ENCODE data around the gene PTOV1. TPM values are rescaled to one million over a fixed set of nuclear protein-coding genes. Genes with fewer than 3 reads are reported as not detected.
"Not testable (repeated sequence)": the region's sequence is repeated elsewhere in the genome, so short reads cannot be mapped to it uniquely, and the experiment has no call there.

The PTOV1 gene
- polyA plus RNA-seq, 1 experiment, result 37.6 TPM

DNA sequence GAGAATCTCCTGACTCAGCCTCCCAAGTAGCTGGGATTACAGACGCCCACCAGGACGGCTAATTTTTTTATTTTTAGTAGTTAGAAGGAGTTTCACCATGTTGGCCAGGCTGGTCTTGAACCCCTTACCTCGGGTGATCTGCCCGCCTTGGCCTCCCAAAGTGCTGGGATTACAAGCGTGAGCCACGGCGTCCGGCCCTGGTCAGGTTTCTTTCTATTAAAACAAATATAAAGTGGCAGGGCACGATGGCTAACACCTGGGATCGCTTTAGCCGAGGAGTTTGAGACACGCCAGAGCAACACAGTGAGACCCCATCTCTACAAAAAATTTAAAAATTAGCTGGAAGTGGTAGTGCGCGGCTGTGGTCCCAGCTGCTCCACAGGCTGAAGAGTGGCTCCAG, 34.4 kb upstream of the PTOV1 start:
- Histone ChIP-seq H3K27me3 (ENCODE audit: control insufficient read depth, insufficient read depth, low read length) (no peaks in the 10 kb centered on the region), H3K27ac (ENCODE audit: low read depth, low read length) (peak overlapping the region; percentile 32), H3K9me3 (ENCODE audit: control insufficient read depth, insufficient read depth, low read length) (no peaks in the 10 kb centered on the region; the same call in 1 of the 2 replicates), H3K4me3 (ENCODE audit: low read depth, low read length) (no peak overlapping the region; the same call in 1 of the 2 replicates)
- DNase-seq (ENCODE audit: low read depth, low spot score), result no peak
- TF ChIP-seq, protein P1, sequence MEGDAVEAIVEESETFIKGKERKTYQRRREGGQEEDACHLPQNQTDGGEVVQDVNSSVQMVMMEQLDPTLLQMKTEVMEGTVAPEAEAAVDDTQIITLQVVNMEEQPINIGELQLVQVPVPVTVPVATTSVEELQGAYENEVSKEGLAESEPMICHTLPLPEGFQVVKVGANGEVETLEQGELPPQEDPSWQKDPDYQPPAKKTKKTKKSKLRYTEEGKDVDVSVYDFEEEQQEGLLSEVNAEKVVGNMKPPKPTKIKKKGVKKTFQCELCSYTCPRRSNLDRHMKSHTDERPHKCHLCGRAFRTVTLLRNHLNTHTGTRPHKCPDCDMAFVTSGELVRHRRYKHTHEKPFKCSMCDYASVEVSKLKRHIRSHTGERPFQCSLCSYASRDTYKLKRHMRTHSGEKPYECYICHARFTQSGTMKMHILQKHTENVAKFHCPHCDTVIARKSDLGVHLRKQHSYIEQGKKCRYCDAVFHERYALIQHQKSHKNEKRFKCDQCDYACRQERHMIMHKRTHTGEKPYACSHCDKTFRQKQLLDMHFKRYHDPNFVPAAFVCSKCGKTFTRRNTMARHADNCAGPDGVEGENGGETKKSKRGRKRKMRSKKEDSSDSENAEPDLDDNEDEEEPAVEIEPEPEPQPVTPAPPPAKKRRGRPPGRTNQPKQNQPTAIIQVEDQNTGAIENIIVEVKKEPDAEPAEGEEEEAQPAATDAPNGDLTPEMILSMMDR (IDR thresholded peaks at IDR 0.05; ENCODE audit: low read depth, low read length), result no peak
- CTCF ChIA-PET, result no interaction called here
- POLR2A ChIA-PET, result no interaction called here

DNA sequence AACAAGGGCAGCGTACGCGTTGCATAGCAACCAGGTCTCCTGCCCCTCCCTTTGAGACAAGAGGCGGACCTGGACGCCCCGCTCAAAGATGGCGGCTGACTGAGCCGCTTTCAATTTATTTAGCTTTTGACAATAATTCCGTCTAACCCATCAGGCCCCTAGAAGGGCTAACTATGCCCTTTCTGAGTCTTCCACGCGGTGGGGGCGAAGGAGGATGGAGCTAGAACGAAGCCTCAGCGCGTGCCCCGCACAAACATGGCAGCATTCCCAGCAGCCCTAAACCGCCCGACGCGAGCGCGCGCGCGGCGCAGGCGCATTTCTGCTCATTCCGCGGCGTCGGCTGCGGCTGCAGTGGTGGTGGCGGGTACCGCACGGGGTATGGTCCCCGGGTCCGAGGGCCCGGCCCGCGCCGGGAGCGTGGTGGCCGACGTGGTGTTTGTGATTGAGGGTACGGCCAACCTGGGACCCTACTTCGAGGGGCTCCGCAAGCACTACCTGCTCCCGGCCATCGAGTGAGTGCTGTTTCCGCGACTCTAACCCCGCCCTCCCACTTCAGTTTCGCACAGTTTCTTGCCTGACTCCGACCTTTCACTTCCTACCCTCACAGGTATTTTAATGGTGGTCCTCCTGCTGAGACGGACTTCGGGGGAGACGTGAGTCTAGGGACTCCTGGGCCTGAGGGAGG, 32.9 kb upstream of the PTOV1 start, which contains the start of gene MED25:
Gene MED25 (plus strand): TSS at position 326 of the 685 bp plus-strand sequence. CDS start 53 bp downstream, at position 379.
- Histone ChIP-seq H3K9me3 (ENCODE audit: control insufficient read depth, insufficient read depth, low read length) (no peaks in the 10 kb centered on the region; the same call in 1 of the 2 replicates), H3K27ac (ENCODE audit: low read depth, low read length) (peak within 1 kb of the TSS; percentile 94), H3K4me3 (ENCODE audit: low read depth, low read length) (peak within 1 kb of the TSS; percentile 99), H3K27me3 (ENCODE audit: control insufficient read depth, insufficient read depth, low read length) (no peaks in the 10 kb centered on the region)
- ChIA-PET CTCF (interaction anchor here (0.5 to 0.6 kb wide), 2 partner anchors 306 to 907 kb away, joined by 3 to 4 read pairs; no protein-coding TSS in a partner anchor), POLR2A (interaction anchor here (1.1 kb wide), 1 partner anchor 59 kb away, joined by 4 read pairs; the partner anchor contains the start of genes AKT1S1 and TBC1D17)
- peak; percentile 55 for DNase-seq (ENCODE audit: low read depth, low spot score)
- TF ChIP-seq, protein P1 (IDR thresholded peaks at IDR 0.05; ENCODE audit: low read depth, low read length), result peak; percentile 27

DNA sequence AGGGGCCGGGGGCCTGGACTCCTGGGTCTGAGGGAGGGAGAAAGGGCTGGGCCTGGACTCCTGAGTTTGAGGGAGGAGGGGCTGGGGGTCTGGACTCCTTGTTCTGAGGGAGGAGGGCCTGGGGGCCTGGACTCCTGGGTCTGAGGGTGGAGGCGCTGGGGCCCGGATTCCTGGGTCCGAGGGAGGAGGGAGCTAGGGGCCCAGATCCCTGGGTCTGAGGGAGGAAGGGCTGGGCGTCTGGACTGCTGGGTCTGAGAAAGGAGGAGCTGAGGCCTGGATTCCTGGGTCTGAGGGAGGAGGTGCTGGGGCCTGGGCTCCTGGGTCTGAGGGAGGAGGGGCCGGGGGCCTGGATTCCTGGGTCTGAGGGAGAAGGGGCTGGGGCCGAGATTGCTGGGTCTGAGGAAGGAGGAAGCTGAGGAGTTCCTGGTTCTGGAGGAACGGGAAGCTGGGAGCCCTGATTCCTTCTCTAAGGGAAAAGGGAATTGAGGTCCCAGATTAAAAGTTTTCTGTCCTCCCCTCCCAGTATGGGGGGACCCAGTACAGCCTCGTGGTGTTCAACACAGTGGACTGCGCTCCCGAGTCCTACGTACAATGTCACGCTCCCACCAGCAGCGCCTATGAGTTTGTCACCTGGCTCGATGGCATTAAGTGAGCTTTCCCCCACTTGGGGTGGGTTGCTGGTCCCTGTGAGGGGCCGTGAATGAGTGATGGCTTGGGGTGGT, 32.1 kb upstream of the PTOV1 start:
- no peaks in the 10 kb centered on the region; the same call in 1 of the 2 replicates for H3K9me3 ChIP-seq (ENCODE audit: control insufficient read depth, insufficient read depth, low read length)
- H3K4me3 ChIP-seq (ENCODE audit: low read depth, low read length), result peak overlapping the region; percentile 99
- no peaks in the 10 kb centered on the region for H3K27me3 ChIP-seq (ENCODE audit: control insufficient read depth, insufficient read depth, low read length)
- no peak for DNase-seq (ENCODE audit: low read depth, low spot score)
- ChIA-PET POLR2A (interaction anchor here (1.1 kb wide), 1 partner anchor 59 kb away, joined by 4 read pairs; the partner anchor contains the start of genes AKT1S1 and TBC1D17), CTCF (interaction anchor here (1.0 kb wide), 1 partner anchor 11 kb away, joined by 3 read pairs; no protein-coding TSS in a partner anchor)
- H3K27ac ChIP-seq (ENCODE audit: low read depth, low read length), result peak overlapping the region; percentile 21
- TF ChIP-seq, protein P1 (IDR thresholded peaks at IDR 0.05; ENCODE audit: low read depth, low read length), result no peak

DNA sequence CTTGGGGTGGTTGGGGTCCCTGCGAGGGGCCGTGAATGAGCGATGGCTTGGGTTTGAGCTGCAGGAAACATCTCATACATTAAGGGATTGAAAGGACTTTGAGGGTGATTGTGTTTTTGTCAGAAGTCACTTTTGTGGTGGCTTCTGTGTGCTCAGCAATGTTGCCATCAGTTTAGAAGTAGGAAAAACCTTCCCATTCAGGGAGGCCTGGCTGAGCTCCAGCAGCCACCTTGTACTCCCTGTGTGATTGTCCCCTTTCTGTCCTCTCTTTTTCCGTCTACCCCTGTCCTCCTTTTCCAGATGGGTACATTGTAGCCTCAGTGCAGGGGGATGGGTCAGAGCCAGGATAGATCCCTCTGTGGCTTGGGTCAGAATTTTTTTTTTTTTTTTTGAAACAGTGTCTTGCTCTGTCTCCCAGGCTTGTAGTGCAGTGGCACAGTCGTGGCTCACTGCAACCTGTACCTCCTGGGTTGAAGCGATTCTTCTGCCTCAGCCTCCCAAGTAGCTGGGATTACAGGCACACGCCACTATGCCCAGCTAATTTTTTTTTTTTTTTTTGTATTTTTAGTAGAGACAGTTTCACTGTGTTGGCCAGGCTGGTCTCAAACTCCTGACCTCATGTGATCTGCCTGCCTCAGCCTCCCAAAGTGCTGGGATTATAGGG, 31.4 kb upstream of the PTOV1 start:
- not testable (repeated sequence) for DNase-seq (ENCODE audit: low read depth, low spot score); H3K27me3 ChIP-seq (ENCODE audit: control insufficient read depth, insufficient read depth, low read length); H3K9me3 ChIP-seq (ENCODE audit: control insufficient read depth, insufficient read depth, low read length); H3K27ac ChIP-seq (ENCODE audit: low read depth, low read length)
- ChIA-PET POLR2A (interaction anchor here (0.6 kb wide), 1 partner anchor 58 kb away, joined by 3 read pairs; the partner anchor contains the start of gene TBC1D17), CTCF (interaction anchor here (0.7 to 1.0 kb wide), 2 partner anchors 12 to 137 kb away, joined by 3 to 4 read pairs; no protein-coding TSS in a partner anchor)
- H3K4me3 ChIP-seq (ENCODE audit: low read depth, low read length), result peak overlapping the region; percentile 99

DNA sequence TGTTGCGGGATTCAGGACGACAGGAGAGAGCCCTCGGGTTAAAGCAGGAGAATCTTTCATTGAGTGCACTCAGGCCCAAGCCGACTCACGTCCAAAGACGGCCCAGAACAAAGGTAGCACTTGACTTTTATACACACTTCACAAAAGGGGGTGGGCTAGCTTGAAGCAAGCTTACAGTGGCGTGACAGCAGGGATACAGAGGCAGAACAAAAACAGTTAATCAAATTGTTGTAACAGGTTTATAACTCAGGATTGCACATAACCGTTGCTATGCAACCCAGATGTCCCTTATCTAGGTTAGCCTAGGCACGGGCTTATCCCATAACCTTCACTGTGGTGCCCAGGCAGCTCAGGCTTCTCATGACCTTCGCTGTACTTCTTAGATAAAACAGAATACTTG, 30.8 kb upstream of the PTOV1 start:
- H3K27ac ChIP-seq (ENCODE audit: low read depth, low read length), result no peak overlapping the region
- no peaks in the 10 kb centered on the region; the same call in 1 of the 2 replicates for H3K9me3 ChIP-seq (ENCODE audit: control insufficient read depth, insufficient read depth, low read length)
- no peaks in the 10 kb centered on the region for H3K27me3 ChIP-seq (ENCODE audit: control insufficient read depth, insufficient read depth, low read length)
- no peak for DNase-seq (ENCODE audit: low read depth, low spot score)
- no peak overlapping the region for H3K4me3 ChIP-seq (ENCODE audit: low read depth, low read length)
- TF ChIP-seq, protein P1 (IDR thresholded peaks at IDR 0.05; ENCODE audit: low read depth, low read length), result no peak
- CTCF ChIA-PET, result interaction anchor here (0.7 kb wide), 1 partner anchor 138 kb away, joined by 4 read pairs; no protein-coding TSS in a partner anchor
- POLR2A ChIA-PET, result no interaction called here

Measured in AG04450 (cell line).